Measurements from ENCODE around the gene NUDT1. TPM values are rescaled to one million over a fixed set of nuclear protein-coding genes. Genes with fewer than 3 reads are reported as not detected.

NUDT1 gene
- total RNA-seq, 1 experiment from 2014 or later: 92.6 TPM

GRCh38 chr7:2278026-2278425 lies 36.0 kb downstream of the NUDT1 start:
- H3K36me3 ChIP-seq (ENCODE audit: control insufficient read depth, insufficient read depth, low read length): no peaks in the 10 kb centered on the region
- intact Hi-C loops (cut with micrococcal nuclease; ENCODE audit: unreplicated experiment): no loop called here
- TF ChIP-seq TCF7L2 (IDR thresholded peaks at IDR 0.05; ENCODE audit: low read depth, low read length) (no peak), CTCF (IDR thresholded peaks at IDR 0.05) (no peak), SIN3A (IDR thresholded peaks at IDR 0.05; ENCODE audit: borderline replicate concordance, insufficient read depth, low read depth, low read length) (no peak), POLR2AphosphoS5 (IDR thresholded peaks at IDR 0.05; ENCODE audit: low read depth, low read length) (no peak)
- TF ChIP-seq, protein P1, sequence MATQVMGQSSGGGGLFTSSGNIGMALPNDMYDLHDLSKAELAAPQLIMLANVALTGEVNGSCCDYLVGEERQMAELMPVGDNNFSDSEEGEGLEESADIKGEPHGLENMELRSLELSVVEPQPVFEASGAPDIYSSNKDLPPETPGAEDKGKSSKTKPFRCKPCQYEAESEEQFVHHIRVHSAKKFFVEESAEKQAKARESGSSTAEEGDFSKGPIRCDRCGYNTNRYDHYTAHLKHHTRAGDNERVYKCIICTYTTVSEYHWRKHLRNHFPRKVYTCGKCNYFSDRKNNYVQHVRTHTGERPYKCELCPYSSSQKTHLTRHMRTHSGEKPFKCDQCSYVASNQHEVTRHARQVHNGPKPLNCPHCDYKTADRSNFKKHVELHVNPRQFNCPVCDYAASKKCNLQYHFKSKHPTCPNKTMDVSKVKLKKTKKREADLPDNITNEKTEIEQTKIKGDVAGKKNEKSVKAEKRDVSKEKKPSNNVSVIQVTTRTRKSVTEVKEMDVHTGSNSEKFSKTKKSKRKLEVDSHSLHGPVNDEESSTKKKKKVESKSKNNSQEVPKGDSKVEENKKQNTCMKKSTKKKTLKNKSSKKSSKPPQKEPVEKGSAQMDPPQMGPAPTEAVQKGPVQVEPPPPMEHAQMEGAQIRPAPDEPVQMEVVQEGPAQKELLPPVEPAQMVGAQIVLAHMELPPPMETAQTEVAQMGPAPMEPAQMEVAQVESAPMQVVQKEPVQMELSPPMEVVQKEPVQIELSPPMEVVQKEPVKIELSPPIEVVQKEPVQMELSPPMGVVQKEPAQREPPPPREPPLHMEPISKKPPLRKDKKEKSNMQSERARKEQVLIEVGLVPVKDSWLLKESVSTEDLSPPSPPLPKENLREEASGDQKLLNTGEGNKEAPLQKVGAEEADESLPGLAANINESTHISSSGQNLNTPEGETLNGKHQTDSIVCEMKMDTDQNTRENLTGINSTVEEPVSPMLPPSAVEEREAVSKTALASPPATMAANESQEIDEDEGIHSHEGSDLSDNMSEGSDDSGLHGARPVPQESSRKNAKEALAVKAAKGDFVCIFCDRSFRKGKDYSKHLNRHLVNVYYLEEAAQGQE (IDR thresholded peaks at IDR 0.05; ENCODE audit: insufficient read depth in 1 of 2, low read depth in 2 of 2, low read length in 1 of 2): no peak
- 0 out of 2 replicates have a peak, but pooled peaks have one; percentile 10 for ATAC-seq
- no peak for DNase-seq (ENCODE audit: low read depth, low spot score)
- no peaks in the 10 kb centered on the region for H3K27me3 ChIP-seq (ENCODE audit: control insufficient read depth, insufficient read depth, low read length)
- POLR2A ChIA-PET: no interaction called here
- H3K27ac ChIP-seq (ENCODE audit: low read length): no peak overlapping the region
- no peaks in the 10 kb centered on the region for H3K4me1 ChIP-seq (ENCODE audit: control insufficient read depth, insufficient read depth, low read length)
- BruUV-seq (replicated peaks): no TSS peak
- H3K4me3 ChIP-seq (ENCODE audit: low read depth in 2 of 2, low read length in 2 of 2): no peak overlapping the region
- in situ Hi-C loops (cut with HindIII; ENCODE audit: low pct_unique_long_range_greater_than_20kb, low sequenced_read_pairs): no loop called here
- CTCF ChIA-PET: no interaction called here
- no peaks in the 10 kb centered on the region for H3K9me3 ChIP-seq (ENCODE audit: control insufficient read depth, insufficient read depth, low read depth, low read length)

DNA sequence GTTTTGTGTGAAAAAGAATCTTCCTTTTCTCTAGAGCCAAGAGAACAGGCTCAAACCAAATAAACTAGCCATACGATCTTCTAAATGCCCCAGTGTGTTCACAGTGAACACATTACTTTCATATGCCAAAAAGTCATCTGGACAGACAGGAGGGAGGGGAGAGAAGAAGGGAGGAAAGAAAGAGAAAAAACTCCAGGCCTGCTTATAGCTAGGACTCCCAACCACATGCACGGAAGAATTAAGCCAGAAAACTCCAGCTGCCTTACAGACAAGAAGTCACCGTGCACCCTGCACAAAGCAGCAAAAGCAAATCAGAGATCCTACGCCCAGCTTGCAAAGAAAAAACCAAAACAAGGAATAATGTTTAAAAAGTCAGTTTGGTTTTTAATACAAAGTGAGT lies 37.9 kb downstream of the NUDT1 start:
- ATAC-seq (no peak), DNase-seq (ENCODE audit: low read depth, low spot score) (no peak)
- Histone ChIP-seq H3K9me3 (ENCODE audit: control insufficient read depth, insufficient read depth, low read depth, low read length) (no peaks in the 10 kb centered on the region), H3K36me3 (ENCODE audit: control insufficient read depth, insufficient read depth, low read length) (no peaks in the 10 kb centered on the region), H3K4me3 (ENCODE audit: low read depth in 2 of 2, low read length in 2 of 2) (no peak overlapping the region), H3K27me3 (ENCODE audit: control insufficient read depth, insufficient read depth, low read length) (no peaks in the 10 kb centered on the region), H3K4me1 (ENCODE audit: control insufficient read depth, insufficient read depth, low read length) (no peaks in the 10 kb centered on the region), H3K27ac (ENCODE audit: low read length) (no peak overlapping the region)
- in situ Hi-C loops (cut with HindIII; ENCODE audit: low pct_unique_long_range_greater_than_20kb, low sequenced_read_pairs) (no loop called here), intact Hi-C loops (cut with micrococcal nuclease; ENCODE audit: unreplicated experiment) (no loop called here)
- BruUV-seq (replicated peaks): no TSS peak
- CTCF ChIA-PET: no interaction called here
- no peak for TF ChIP-seq SIN3A (IDR thresholded peaks at IDR 0.05; ENCODE audit: borderline replicate concordance, insufficient read depth, low read depth, low read length)
- TF ChIP-seq, protein P1 (IDR thresholded peaks at IDR 0.05; ENCODE audit: insufficient read depth in 1 of 2, low read depth in 2 of 2, low read length in 1 of 2): no peak
- no peak for TF ChIP-seq TCF7L2 (IDR thresholded peaks at IDR 0.05; ENCODE audit: low read depth, low read length)
- POLR2A ChIA-PET: interaction anchor here (0.7 kb wide), 1 partner anchor 30 kb away, joined by 6 read pairs; no protein-coding TSS in a partner anchor
